GM13977 (cell line): ENCODE results near the gene KRTAP10-5.
"Not testable (repeated sequence)": the region's sequence is repeated elsewhere in the genome, so short reads cannot be mapped to it uniquely, and the experiment has no call there.

ENCODE experiments used
- DNase-seq: peaks from one replicate; pipeline ENCODE4 v3.0.0; 2012; ENCODE audit warnings: low spot score
- in situ Hi-C: fragments of 300-500 bp; cut with MboI; formaldehyde crosslinking; loops from one replicate; pipeline ENCODE4 v1.12.0; 2022; ENCODE audit warnings: low sequenced_read_pairs, low pct_unique_long_range_greater_than_20kb, mixed read lengths, inconsistent platforms; ENCODE audit not compliant: unreplicated experiment
- TF ChIP-seq, protein P1 (sequence below): IDR thresholded peaks from 2 replicates; pipeline ENCODE4 v1.5.1; 2012; ENCODE audit warnings: mild to moderate bottlenecking, control low read depth; ENCODE audit not compliant: insufficient read depth; ENCODE audit errors: extremely low read depth, missing control alignments

The KRTAP10-5 gene

DNA sequence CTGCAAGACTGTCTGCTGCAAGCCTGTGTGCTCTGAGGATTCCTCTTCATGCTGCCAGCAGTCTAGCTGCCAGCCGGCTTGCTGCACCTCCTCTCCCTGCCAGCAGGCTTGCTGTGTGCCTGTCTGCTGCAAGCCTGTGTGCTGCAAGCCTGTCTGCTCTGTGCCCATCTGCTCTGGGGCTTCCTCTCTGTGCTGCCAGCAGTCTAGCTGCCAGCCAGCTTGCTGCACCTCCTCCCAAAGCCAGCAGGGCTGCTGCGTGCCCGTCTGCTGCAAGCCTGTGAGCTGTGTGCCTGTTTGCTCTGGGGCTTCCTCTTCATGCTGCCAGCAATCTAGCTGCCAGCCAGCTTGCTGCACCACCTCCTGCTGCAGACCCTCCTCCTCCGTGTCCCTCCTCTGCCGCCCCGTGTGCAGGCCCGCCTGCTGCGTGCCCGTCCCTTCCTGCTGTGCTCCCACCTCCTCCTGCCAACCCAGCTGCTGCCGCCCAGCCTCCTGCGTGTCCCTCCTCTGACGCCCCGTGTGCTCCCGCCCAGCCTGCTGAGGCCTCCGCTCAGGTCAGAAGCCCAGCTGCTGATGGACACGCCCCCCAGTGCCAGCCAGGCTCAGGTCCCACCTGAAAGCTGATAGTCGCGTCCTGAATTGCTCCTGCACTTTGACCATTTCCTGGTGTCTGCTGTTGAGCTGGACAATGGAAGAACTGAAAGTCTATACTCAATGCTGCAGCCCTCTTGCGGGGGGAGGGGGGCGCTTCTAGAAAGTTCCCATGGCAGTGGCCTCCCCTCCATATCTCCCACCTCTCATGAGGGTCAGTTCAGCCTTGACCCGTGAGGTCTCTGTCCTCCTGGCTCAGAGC, 5.7 kb downstream of the KRTAP10-5 start:
- TF ChIP-seq, protein P1, sequence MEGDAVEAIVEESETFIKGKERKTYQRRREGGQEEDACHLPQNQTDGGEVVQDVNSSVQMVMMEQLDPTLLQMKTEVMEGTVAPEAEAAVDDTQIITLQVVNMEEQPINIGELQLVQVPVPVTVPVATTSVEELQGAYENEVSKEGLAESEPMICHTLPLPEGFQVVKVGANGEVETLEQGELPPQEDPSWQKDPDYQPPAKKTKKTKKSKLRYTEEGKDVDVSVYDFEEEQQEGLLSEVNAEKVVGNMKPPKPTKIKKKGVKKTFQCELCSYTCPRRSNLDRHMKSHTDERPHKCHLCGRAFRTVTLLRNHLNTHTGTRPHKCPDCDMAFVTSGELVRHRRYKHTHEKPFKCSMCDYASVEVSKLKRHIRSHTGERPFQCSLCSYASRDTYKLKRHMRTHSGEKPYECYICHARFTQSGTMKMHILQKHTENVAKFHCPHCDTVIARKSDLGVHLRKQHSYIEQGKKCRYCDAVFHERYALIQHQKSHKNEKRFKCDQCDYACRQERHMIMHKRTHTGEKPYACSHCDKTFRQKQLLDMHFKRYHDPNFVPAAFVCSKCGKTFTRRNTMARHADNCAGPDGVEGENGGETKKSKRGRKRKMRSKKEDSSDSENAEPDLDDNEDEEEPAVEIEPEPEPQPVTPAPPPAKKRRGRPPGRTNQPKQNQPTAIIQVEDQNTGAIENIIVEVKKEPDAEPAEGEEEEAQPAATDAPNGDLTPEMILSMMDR, result no peak
- no peak for DNase-seq
- in situ Hi-C loops, result no loop called here

DNA sequence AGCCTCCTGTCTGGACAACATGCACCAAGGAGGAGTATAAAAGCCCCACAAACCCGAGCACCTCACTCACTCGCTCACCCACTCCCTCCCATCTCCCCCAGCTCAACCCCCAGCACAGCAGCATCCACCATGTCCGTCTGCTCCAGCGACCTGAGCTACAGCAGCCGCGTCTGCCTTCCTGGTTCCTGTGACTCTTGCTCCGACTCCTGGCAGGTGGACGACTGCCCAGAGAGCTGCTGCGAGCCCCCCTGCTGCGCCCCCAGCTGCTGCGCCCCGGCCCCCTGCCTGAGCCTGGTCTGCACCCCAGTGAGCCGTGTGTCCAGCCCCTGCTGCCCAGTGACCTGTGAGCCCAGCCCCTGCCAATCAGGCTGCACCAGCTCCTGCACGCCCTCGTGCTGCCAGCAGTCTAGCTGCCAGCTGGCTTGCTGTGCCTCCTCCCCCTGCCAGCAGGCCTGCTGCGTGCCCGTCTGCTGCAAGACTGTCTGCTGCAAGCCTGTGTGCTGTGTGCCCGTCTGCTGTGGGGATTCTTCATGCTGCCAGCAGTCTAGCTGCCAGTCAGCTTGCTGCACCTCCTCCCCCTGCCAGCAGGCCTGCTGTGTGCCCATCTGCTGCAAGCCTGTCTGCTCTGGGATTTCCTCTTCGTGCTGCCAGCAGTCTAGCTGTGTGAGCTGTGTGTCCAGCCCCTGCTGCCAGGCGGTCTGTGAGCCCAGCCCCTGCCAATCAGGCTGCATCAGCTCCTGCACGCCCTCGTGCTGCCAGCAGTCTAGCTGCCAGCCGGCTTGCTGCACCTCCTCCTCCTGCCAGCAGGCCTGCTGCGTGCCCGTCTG, 6.6 kb downstream of the KRTAP10-5 start, which contains the start of gene KRTAP10-4:
TSS of gene KRTAP10-4 (plus strand) at position 100 of the 827 bp plus-strand sequence. CDS start at position 130, 30 bp downstream.
- in situ Hi-C loops, DNase-seq: not testable (repeated sequence)

DNA sequence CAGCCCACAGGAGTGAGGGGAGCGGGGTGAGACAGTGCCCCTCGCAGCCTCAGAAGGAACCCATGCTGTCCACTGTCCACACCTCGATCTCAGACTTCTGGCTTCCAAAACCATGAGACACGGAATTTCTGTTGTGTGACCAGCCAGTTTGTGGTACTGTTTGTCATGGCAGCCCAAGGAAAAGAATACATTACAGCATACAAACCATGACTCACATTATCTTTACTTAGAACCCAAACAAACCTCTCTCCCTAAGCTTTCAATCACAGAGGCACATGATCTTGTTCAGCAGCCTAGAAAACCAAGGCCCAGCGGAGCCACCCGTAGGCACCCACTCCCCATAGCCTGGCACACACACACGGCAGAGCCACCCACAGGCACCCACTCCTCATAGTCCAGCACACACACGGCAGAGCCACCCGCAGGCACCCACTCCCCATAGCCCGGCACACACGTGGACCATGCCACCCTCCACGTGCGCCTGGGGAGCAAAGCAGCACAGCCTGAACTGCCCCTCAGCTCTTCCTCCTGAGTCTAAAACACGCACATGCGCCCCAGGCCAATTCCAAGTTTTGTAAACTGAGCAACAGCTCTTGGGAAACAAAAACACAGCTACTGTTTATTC, 7.3 kb downstream of the KRTAP10-5 start:
- DNase-seq, result no peak
- TF ChIP-seq, protein P1, result no peak
- in situ Hi-C loops, result no loop called here

DNA sequence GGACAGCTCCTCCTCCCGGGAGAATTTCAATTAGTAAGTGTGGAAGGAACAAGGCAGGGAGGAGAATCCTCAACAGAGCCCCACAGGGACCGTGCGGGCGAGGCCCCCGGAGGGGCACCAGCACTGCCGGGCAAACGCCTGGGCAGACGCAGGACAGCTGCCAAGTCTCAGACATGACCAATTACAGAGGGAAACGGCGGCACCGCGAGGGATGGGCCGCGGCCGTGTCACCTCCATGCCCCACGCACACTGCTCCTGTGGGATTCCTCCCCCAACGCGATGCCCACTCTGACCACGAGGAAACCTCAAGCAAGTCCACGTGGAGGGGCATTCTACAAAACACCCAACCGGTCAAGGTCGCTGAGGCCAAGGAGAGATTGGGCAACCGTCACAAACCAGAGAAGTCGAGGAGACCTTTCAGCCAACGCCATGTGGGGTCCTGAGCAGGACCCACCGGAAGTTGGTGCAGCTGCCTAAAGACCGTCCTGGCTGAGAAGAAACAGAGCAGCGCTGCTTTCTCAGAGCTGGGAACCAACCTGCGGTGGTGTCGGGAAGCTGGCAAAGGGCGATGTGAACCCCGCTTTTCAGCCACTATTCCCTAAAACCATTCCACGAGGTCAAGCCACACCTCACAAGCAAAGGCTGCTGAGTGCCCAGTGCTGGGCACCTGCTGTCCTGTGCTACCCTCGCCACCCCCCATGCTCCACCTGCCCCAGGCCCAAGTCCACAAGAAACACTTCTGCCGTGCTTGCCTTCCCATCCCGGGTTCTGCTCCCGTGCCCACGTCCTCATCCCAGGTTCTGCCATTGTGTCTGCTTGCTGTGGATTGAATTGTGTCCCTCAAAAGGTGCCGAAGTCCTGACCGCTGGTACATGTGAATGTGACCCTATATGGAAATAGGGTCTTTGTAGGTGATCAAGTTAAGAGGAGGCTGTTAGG, 8.3 kb downstream of the KRTAP10-5 start:
- in situ Hi-C loops, result no loop called here
- no peak for DNase-seq
- TF ChIP-seq, protein P1, result no peak

DNA sequence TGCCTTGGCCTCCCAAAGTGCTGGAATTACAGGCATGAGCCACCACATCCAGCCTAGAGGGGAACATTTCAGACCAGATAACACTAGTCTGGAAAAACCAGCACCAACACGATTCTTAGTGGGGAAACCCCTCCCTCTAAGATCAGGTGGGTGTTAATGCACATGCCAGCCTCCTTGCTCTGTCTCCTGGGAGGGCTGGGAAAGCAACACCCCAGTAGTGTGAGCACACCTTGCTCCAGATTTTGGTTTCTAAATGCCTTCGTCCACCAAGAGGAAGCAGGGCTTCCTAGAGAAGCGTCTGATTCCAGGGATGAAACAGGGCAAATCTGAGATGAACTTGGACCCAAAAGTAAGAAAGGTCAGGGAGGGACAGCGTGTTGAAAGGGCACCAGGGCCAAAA, 9.1 kb downstream of the KRTAP10-5 start:
- in situ Hi-C loops, result no loop called here
- DNase-seq, result no peak
- TF ChIP-seq, protein P1, result no peak

DNA sequence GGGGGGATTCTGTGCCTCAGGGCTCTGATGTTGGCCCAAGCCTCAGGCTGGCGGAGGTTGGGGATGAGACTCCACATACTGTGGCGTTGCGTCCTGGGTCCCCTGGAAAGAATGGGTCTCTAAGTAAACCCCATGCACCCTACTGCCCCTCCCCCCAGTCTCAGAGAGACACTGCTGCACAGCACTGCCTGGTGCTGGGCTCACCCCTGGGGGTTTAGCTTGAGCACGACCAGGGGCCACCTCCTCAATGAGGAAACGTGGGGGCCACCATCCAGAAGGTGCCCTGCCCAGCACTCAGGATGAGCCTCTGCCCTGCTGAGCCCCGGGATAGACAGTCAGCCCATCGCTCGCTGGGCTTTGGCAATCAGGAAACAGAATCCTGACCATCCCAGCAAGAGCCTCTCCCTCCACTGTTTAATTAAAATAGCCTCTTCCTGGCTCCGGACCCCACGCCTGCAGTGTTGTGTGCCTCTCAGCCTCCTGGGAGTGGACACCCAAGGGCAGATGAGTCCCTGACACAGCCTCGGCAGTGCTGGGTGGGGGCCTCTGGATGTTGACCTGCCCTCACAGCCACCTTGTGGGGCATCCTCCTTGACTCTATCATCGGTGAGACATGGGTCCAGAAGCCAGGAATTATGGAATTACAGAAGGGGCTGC, 10.4 kb downstream of the KRTAP10-5 start:
- TF ChIP-seq, protein P1, result no peak
- no peak for DNase-seq
- in situ Hi-C loops, result no loop called here
